Measurements from ENCODE around the gene RTN4RL1.
A peak's percentile ranks its signal among the peaks of the same experiment; 100 is the strongest.

RTN4RL1 gene

GRCh38 chr17:2043785-2044184 lies 18.7 kb upstream of the RTN4RL1 start:
- peak; percentile 82 for DNase-seq (ENCODE audit: low read depth)
- no peak overlapping the region for H3K4me3 ChIP-seq (ENCODE audit: control insufficient read depth, low read depth, low read length)
- TF ChIP-seq CTCF (conservative IDR thresholded peaks at IDR 0.05; ENCODE audit: control insufficient read depth, insufficient read depth, low read depth, low read length), result no peak

DNA sequence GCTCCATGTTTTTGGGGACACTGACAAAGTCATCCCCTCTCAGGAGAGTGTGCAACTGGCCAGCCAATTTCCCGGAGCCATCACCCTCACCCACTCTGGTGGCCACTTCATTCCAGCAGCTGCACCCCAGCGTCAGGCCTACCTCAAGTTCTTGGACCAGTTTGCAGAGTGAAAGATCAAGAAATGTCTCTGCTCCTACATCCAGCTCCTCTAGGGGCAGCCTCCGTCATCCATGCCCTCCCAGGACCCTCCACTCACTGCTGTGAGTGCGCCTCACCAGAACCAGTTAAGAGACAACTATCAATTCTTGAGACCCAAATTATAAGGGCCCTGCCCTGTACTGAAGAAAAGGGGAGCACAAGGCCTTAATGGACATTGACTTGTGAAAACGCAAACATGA lies 17.8 kb upstream of the RTN4RL1 start:
- no peak for DNase-seq (ENCODE audit: low read depth)
- TF ChIP-seq CTCF (conservative IDR thresholded peaks at IDR 0.05; ENCODE audit: control insufficient read depth, insufficient read depth, low read depth, low read length), result peak; percentile 1
- peak overlapping the region; percentile 90 for H3K4me3 ChIP-seq (ENCODE audit: control insufficient read depth, low read depth, low read length)

- peak overlapping the region; percentile 90 for H3K4me3 ChIP-seq (ENCODE audit: control insufficient read depth, low read depth, low read length)
- peak; percentile 31 for TF ChIP-seq CTCF (conservative IDR thresholded peaks at IDR 0.05; ENCODE audit: control insufficient read depth, insufficient read depth, low read depth, low read length)
- peak; percentile 41 for DNase-seq (ENCODE audit: low read depth)
Measured at GRCh38 chr17:2042390-2042847, 17.3 kb upstream of the RTN4RL1 start.

DNA sequence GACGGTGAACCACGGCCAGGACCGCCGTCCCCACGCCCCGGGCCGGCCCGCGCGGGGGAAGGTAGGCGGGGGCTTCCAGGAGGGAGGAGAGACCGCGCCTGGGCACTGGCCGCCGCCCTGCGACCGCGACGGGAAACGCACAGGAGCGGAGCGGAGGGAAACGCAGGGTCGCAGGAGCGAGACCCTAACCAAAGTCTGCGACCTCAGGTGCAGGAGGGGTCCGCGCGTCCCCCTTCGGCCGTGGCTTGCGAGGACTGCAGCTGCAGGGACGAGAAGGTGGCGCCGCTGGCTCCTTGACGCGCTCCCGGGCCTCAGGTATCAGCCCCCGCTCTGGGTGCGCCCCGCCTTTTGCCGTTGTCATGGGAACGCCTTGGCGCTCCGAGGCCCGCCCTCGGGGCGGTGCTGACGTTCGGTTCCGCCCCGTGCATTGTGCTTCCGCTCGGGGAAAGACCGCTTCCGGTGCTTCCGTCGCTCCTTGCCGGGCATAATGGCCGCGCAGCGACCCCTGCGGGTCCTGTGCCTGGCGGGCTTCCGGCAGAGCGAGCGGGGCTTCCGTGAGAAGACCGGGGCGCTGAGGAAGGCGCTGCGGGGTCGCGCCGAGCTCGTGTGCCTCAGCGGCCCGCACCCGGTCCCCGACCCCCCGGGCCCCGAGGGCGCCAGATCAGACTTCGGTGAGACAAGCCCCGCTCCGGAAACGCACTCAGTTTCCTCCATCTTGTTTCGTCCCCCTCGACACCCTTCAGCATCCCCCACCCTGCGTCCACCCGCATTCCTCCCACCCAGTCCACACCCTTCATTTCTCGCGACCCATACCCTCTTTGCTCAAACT lies 16.6 kb upstream of the RTN4RL1 start, which contains the start of gene OVCA2:
TSS of gene OVCA2 (plus strand) at position 462 of the 829 bp plus-strand sequence. CDS start at position 488, 26 bp downstream.
- peak; percentile 91 for DNase-seq (ENCODE audit: low read depth)
- TF ChIP-seq CTCF (conservative IDR thresholded peaks at IDR 0.05; ENCODE audit: control insufficient read depth, insufficient read depth, low read depth, low read length), result peak; percentile 28
- H3K4me3 ChIP-seq (ENCODE audit: control insufficient read depth, low read depth, low read length), result peak within 1 kb of the TSS; percentile 90

DNA sequence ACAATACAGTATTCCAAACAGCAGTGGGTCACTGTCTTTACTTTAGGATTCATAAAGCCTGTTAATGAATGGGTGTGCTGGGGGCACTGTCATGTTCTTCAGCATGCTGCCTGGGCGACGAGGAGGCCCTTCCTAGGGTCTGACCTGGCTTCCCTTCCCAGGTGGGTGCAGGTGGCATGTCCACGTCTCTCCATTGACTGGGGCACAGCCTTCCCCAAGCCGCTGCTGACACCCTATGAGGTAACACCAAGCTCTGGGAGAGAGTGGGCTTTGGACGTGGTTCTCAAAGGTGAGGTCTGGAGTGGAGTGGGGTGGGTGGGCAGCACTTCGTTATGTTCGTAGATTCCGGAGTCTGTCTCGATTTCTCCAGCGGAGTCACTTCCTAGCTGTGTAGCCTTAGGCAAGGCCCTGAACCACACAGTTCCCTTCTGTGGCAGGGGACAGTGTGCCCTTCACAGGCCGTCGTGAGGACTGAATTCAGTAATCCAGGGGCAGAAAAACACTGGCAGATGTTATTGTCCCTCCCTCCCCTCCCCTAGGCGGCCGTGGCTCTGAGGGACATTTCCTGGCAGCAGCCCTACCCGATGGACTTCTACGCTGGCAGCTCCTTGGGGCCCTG lies 15.9 kb upstream of the RTN4RL1 start:
- TF ChIP-seq CTCF (conservative IDR thresholded peaks at IDR 0.05; ENCODE audit: control insufficient read depth, insufficient read depth, low read depth, low read length), result no peak
- peak overlapping the region; percentile 90 for H3K4me3 ChIP-seq (ENCODE audit: control insufficient read depth, low read depth, low read length)
- DNase-seq (ENCODE audit: low read depth), result no peak

DNA sequence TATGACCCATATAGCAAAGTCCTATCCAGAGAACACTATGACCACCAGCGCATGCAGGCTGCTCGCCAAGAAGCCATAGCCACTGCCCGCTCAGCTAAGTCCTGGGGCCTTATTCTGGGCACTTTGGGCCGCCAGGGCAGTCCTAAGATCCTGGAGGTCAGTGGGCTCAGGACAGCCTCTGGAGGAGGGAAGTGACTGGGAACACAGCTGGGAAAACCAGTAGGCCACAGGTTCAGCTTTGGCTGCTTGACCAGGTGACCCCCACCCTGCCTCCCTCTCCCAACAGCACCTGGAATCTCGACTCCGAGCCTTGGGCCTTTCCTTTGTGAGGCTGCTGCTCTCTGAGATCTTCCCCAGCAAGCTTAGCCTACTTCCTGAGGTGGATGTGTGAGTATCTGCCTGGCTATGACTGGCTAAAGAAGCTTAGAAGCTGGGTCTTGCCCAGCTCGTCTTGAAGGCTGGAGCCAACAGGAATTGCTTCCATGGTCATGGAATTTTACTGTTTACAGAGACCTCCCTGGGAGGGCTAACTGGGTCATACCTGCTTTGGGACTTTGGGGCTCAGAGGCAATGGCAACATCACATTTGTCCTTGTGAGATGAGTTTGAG lies 15.2 kb upstream of the RTN4RL1 start:
- no peak for DNase-seq (ENCODE audit: low read depth)
- H3K4me3 ChIP-seq (ENCODE audit: control insufficient read depth, low read depth, low read length), result no peak overlapping the region
- no peak for TF ChIP-seq CTCF (conservative IDR thresholded peaks at IDR 0.05; ENCODE audit: control insufficient read depth, insufficient read depth, low read depth, low read length)

Data from fibroblast of mammary gland (primary cell).